Fibroblast of the aortic adventitia (primary cell): ENCODE data around the gene LINC00305. TPM values are rescaled to one million over a fixed set of nuclear protein-coding genes. Genes with fewer than 3 reads are reported as not detected.

Experiments
- DNase-seq: peaks from one replicate; pipeline ENCODE4 v3.0.0-alpha.2; 2010; ENCODE audit warnings: low read depth
- H3K4me3 ChIP-seq: 2 replicates; pipeline ENCODE4 v1.5.1; 2011; ENCODE audit warnings: low read depth, mild to moderate bottlenecking, control low read depth, low read length, moderate library complexity
- CTCF ChIP-seq: IDR thresholded peaks from 2 replicates; pipeline ENCODE4 v1.5.1; 2011; ENCODE audit warnings: mild to moderate bottlenecking, low read length, control low read depth, inconsistent platforms; ENCODE audit not compliant: insufficient read depth
- total RNA-seq: library from RNA; depleted of rRNA; stranded (reverse); fragments of >200 nt; gene quantifications from 2 replicates; pipeline ENCODE4 v1.2.3, GENCODE V29; 2012; ENCODE audit warnings: low replicate concordance

The LINC00305 gene
- total RNA-seq, 1 donor, result not detected

- no peak for TF ChIP-seq CTCF
These were observed 6.0 kb downstream of the LINC00305 start for GRCh38 chr18:64142904-64143303.

GRCh38 chr18:64137914-64138313 is 11.0 kb downstream of the LINC00305 start:
- no peak for TF ChIP-seq CTCF
- DNase-seq, result no peak
- no peak overlapping the region for H3K4me3 ChIP-seq

More at GRCh38 chr18:64142904-64143303, 6.0 kb downstream of the LINC00305 start:
- H3K4me3 ChIP-seq, result no peak overlapping the region
- no peak for DNase-seq

GRCh38 chr18:64134044-64134747 is 14.7 kb downstream of the LINC00305 start:
- no peak for TF ChIP-seq CTCF
- H3K4me3 ChIP-seq, result no peak overlapping the region
- no peak for DNase-seq

GRCh38 chr18:64132871-64133270 is 16.0 kb downstream of the LINC00305 start:
- no peak for TF ChIP-seq CTCF
- no peak for DNase-seq
- H3K4me3 ChIP-seq, result no peak overlapping the region

- no peak for TF ChIP-seq CTCF
- no peak for DNase-seq
- no peak overlapping the region for H3K4me3 ChIP-seq
These were observed 17.6 kb downstream of the LINC00305 start for GRCh38 chr18:64131314-64131713.

- TF ChIP-seq CTCF, result no peak
- no peak overlapping the region for H3K4me3 ChIP-seq
- no peak for DNase-seq
These were observed 21.7 kb downstream of the LINC00305 start for GRCh38 chr18:64127172-64127571.

GRCh38 chr18:64119916-64120315 is 29.0 kb downstream of the LINC00305 start:
- DNase-seq, result no peak
- TF ChIP-seq CTCF, result no peak
- H3K4me3 ChIP-seq, result no peak overlapping the region
